Measurements from ENCODE around the gene SRRT.

GRCh38 chr7:100886142-100886935 is 11.4 kb downstream of the SRRT start:
- TF ChIP-seq CTCF (IDR thresholded peaks at IDR 0.05) (no peak), EP300 (IDR thresholded peaks at IDR 0.05) (no peak), POLR2A (IDR thresholded peaks at IDR 0.05) (no peak)

Data from sigmoid colon (tissue), 4 donors.